NCI-H524 (cell line): ENCODE measurements around the gene CUL4B.
"Not testable (repeated sequence)": the region's sequence is repeated elsewhere in the genome, so short reads cannot be mapped to it uniquely, and the experiment has no call there.

Experiments used
- DNase-seq, 2 experiments: peaks; one replicate each; lab custom pipeline; 2025; lab: John Stamatoyannopoulos, UW

The CUL4B gene

GRCh38 chrX:120560842-120561633, at the start of gene CUL4B:
Gene CUL4B, minus strand, starts transcription at chrX:120560962. Its CDS starts 324 bp downstream, at chrX:120560638.
- peak; percentile 95 to 98 for DNase-seq

- peak; percentile 18 to 68 for DNase-seq
Measured at GRCh38 chrX:120604361-120604782, 43.6 kb upstream of the CUL4B start.

- DNase-seq, result peak; percentile 93 to 97
Measured at GRCh38 chrX:120603707-120604360, 43.1 kb upstream of the CUL4B start, which contains the start of gene MCTS1. Gene MCTS1, plus strand, starts transcription at chrX:120604101. Its CDS starts 136 bp downstream, at chrX:120604237.

- no peak for DNase-seq
Measured at GRCh38 chrX:120585702-120586101, 24.9 kb upstream of the CUL4B start.

- no peak for DNase-seq
Measured at GRCh38 chrX:120575379-120576114, 14.8 kb upstream of the CUL4B start.

- not testable (repeated sequence) for DNase-seq
Measured at GRCh38 chrX:120573806-120574205, 13.0 kb upstream of the CUL4B start.

GRCh38 chrX:120570011-120570600, 9.3 kb upstream of the CUL4B start:
- no peak for DNase-seq

GRCh38 chrX:120568609-120569008, 7.8 kb upstream of the CUL4B start:
- no peak for DNase-seq

GRCh38 chrX:120568035-120568434, 7.3 kb upstream of the CUL4B start:
- no peak for DNase-seq

- DNase-seq, result no peak
Measured at GRCh38 chrX:120566817-120567216, 6.1 kb upstream of the CUL4B start.

GRCh38 chrX:120564925-120565324, 4.2 kb upstream of the CUL4B start:
- no peak for DNase-seq

GRCh38 chrX:120562569-120562926, 1.8 kb upstream of the CUL4B start:
- DNase-seq, result no peak

- DNase-seq, result no peak
Measured at GRCh38 chrX:120561634-120562568, 1.1 kb upstream of the CUL4B start.

- peak in 1 of 2 experiments; percentile 71 for DNase-seq
Measured at GRCh38 chrX:120560405-120560841, 339 bp downstream of the CUL4B start.

- peak; percentile 10 to 67 for DNase-seq
Measured at GRCh38 chrX:120559804-120560203, 958 bp downstream of the CUL4B start.

GRCh38 chrX:120556251-120556650, 4.5 kb downstream of the CUL4B start:
- DNase-seq, result no peak

- no peak for DNase-seq
Measured at GRCh38 chrX:120549483-120550452, 11.0 kb downstream of the CUL4B start.

GRCh38 chrX:120536061-120536460, 24.7 kb downstream of the CUL4B start:
- DNase-seq, result no peak

GRCh38 chrX:120534413-120535205, 26.2 kb downstream of the CUL4B start:
- no peak for DNase-seq
